Spleen (tissue), 11 donors: Measurements from ENCODE around the gene DELE1. TPM values are rescaled to one million over a fixed set of nuclear protein-coding genes. Genes with fewer than 3 reads are reported as not detected.

Source experiments
- DNase-seq: peaks from one replicate; pipeline ENCODE4 v3.0.0-alpha.2; 2020
- H3K27ac ChIP-seq, 8 donors: fragments of 200-600 bp; sonication (generic) in 7 of 8; 1 replicate in 4 of 8; 2 replicates in 4 of 8; pipeline versions ENCODE4 v1.5.0 to v1.8.0; 2016 to 2021; ENCODE audit warnings: inconsistent platforms in 4 of 8, mild to moderate bottlenecking in 4 of 8, moderate library complexity in 1 of 8
- H3K27me3 ChIP-seq, 7 donors: fragments of 200-600 bp; sonication (generic) in 6 of 7; replicated peaks in 1 of 7; 1 replicate in 4 of 7; 2 replicates in 3 of 7; pipeline versions ENCODE4 v1.5.0 to v1.8.0; 2016 to 2021; ENCODE audit warnings: inconsistent platforms in 3 of 7, mild to moderate bottlenecking in 1 of 7
- H3K36me3 ChIP-seq, 6 donors: fragments of 200-600 bp; sonication (generic) in 5 of 6; 1 replicate in 4 of 6; 2 replicates in 2 of 6; pipeline versions ENCODE4 v1.5.0 to v1.8.0; 2016 to 2021; ENCODE audit warnings: inconsistent platforms in 2 of 6
- H3K4me1 ChIP-seq, 6 donors: fragments of 200-600 bp; sonication (generic) in 5 of 6; 1 replicate in 3 of 6; 2 replicates in 3 of 6; pipeline versions ENCODE4 v1.5.0 to v1.8.0; 2016 to 2021; ENCODE audit warnings: inconsistent platforms in 3 of 6
- H3K4me3 ChIP-seq, 8 donors: fragments of 200-600 bp; sonication (generic) in 7 of 8; 1 replicate in 4 of 8; 2 replicates in 4 of 8; pipeline versions ENCODE4 v1.5.0 to v1.8.0; 2016 to 2021; ENCODE audit warnings: inconsistent platforms in 4 of 8, mild to moderate bottlenecking in 4 of 8, moderate library complexity in 2 of 8
- H3K9me3 ChIP-seq, 8 donors: fragments of 200-600 bp; sonication (generic) in 7 of 8; 1 replicate in 4 of 8; 2 replicates in 4 of 8; pipeline versions ENCODE4 v1.5.0 to v1.8.0; 2016 to 2021; ENCODE audit warnings: inconsistent platforms in 4 of 8
- CTCF ChIP-seq, 11 experiments: fragments of 200-600 bp in 7 of 11; fragments of 450-650 bp in 4 of 11; sonication (generic) in 4 of 11; IDR thresholded peaks in 8 of 11; conservative IDR thresholded peaks in 3 of 11; 1 replicate in 7 of 11; 2 replicates in 4 of 11; pipeline versions ENCODE4 v1.4.0 to v1.8.0; 2016 to 2021; ENCODE audit warnings: antibody characterized with exemption in 11 of 11, inconsistent platforms in 4 of 11, mild to moderate bottlenecking in 1 of 11
- POLR2A ChIP-seq, 3 donors: fragments of 450-650 bp; IDR thresholded peaks; one replicate each; pipeline ENCODE4 v1.5.1; 2017; ENCODE audit warnings: antibody characterized with exemption in 3 of 3, mild to moderate bottlenecking in 1 of 3
- POLR2AphosphoS5 ChIP-seq, 3 donors: sonication (generic); formaldehyde crosslinking; IDR thresholded peaks; one replicate each; pipeline ENCODE4 v1.5.1; 2017; ENCODE audit warnings: antibody characterized with exemption in 3 of 3
- WGBS, 5 donors: extraction: QIAGEN DNeasy Blood & Tissue Kit in 3 of 5; methylation state at CpG; one replicate each; pipeline versions ENCODE4 v1.1.5 to v1.1.7; 2013 to 2018; 5-methylcytosine and 5-hydroxymethylcytosine counted together
- intact Hi-C: fragments of 100-400 bp; cut with DNase I; formaldehyde crosslinking; loops from one replicate; pipeline ENCODE4 v1.15.0; 2023; ENCODE audit warnings: low total_unique reads
- polyA plus RNA-seq, 3 donors: library from polyadenylated mRNA; stranded (reverse); fragments of 200-250 nt; gene quantifications; one replicate each; pipeline ENCODE4 v1.2.1, GENCODE V29; 2013
- total RNA-seq, 7 donors: library from RNA; depleted of rRNA in 3 of 7; stranded (reverse); fragments of >200 nt in 3 of 7; fragmentation: NEBNext Ultra II Directional in 4 of 7; extraction: Animal tissue kit (Norgen Biotek cat#: 25700) in 4 of 7; gene quantifications; one replicate each; pipeline versions ENCODE4 v1.1.0 to v1.2.1, GENCODE V29; 2016 to 2021
- donor health status: healthy with polysubstance abuse.
- donor health status: DM: no; HTN: no; CAD: no; lungs with moderate emphysema.
- donor health status: DM: no; HTN: no; CAD: no.
- donor health status: Bipolar disorder and iron deficiency.
- donor health status: healthy.
- donor health status: DM: no; HTN: no; CAD: no.
- donor health status: DM: yes; HTN: yes; CAD: no.

The DELE1 gene
- total and polyA plus RNA-seq, 10 donors, result 36.1 to 194 (median 130) TPM

- WGBS, 5 donors, result 0 to 1% (median 0%) methylated on average over 2 of the region's 2 CpGs
- H3K4me1 ChIP-seq, result peaks cover 33 to 61% (median 43%) of the 10 kb centered on the region in 6 donors
- no peak for DNase-seq
- peak overlapping the region in 2 of 8 donors; percentile 48 to 76 for H3K4me3 ChIP-seq
- intact Hi-C loops, result loop anchor here (5.0 kb wide), 1 partner anchor 177 kb away; no protein-coding TSS in a partner anchor
- no peaks in the 10 kb centered on the region for H3K36me3 ChIP-seq
- H3K27ac ChIP-seq, result no peak overlapping the region
- peaks cover 25 to 100% (median 74%) of the 10 kb centered on the region in 7 donors for H3K27me3 ChIP-seq
- no peaks in the 10 kb centered on the region for H3K9me3 ChIP-seq
- TF ChIP-seq POLR2AphosphoS5 (IDR thresholded peaks at IDR 0.05) (no peak), CTCF (IDR thresholded peaks at IDR 0.05 in 8 of 11, conservative IDR thresholded peaks at IDR 0.05 in 3 of 11) (peak in 6 of 11 experiments; percentile 8 to 63 (median 40)), POLR2A (IDR thresholded peaks at IDR 0.05) (no peak)
Observed at GRCh38 chr5:141879426-141879759, 44.3 kb upstream of the DELE1 start.

- Histone ChIP-seq H3K9me3 (no peaks in the 10 kb centered on the region), H3K27me3 (peaks cover 25 to 100% (median 72%) of the 10 kb centered on the region in 7 donors), H3K4me3 (no peak overlapping the region), H3K36me3 (no peaks in the 10 kb centered on the region), H3K27ac (no peak overlapping the region), H3K4me1 (peaks cover 33 to 60% (median 43%) of the 10 kb centered on the region in 6 donors)
- 23 to 35% (median 26%) methylated on average over 7 of the region's 7 CpGs for WGBS, 5 donors
- TF ChIP-seq CTCF (IDR thresholded peaks at IDR 0.05 in 8 of 11, conservative IDR thresholded peaks at IDR 0.05 in 3 of 11), result no peak
- TF ChIP-seq POLR2A (IDR thresholded peaks at IDR 0.05), result no peak
- TF ChIP-seq POLR2AphosphoS5 (IDR thresholded peaks at IDR 0.05), result no peak
- intact Hi-C loops, result loop anchor here (5.0 to 10.0 kb wide), 2 partner anchors 75 to 178 kb away; partner anchors contain the start of gene PCDH12
- peak; percentile 41 for DNase-seq
Observed at GRCh38 chr5:141879941-141880738, 43.5 kb upstream of the DELE1 start.

GRCh38 chr5:141880961-141881801, 42.5 kb upstream of the DELE1 start:
- TF ChIP-seq POLR2AphosphoS5 (IDR thresholded peaks at IDR 0.05) (no peak), POLR2A (IDR thresholded peaks at IDR 0.05) (no peak), CTCF (IDR thresholded peaks at IDR 0.05 in 8 of 11, conservative IDR thresholded peaks at IDR 0.05 in 3 of 11) (no peak)
- H3K4me1 ChIP-seq, result peaks cover 29 to 50% (median 37%) of the 10 kb centered on the region in 6 donors
- no peak overlapping the region for H3K4me3 ChIP-seq
- peaks cover 20 to 100% (median 66%) of the 10 kb centered on the region in 7 donors for H3K27me3 ChIP-seq
- 43 to 55% (median 45%) methylated on average over 8 of the region's 8 CpGs for WGBS, 5 donors
- H3K27ac ChIP-seq, result no peak overlapping the region
- no peaks in the 10 kb centered on the region for H3K9me3 ChIP-seq
- peak; percentile 41 for DNase-seq
- no peaks in the 10 kb centered on the region for H3K36me3 ChIP-seq
- intact Hi-C loops, result loop anchor here (10.0 kb wide), 1 partner anchor 74 kb away; the partner anchor contains the start of gene PCDH12
